H9 (cell line): ENCODE results near the gene IL20. TPM values are rescaled to one million over a fixed set of nuclear protein-coding genes. Genes with fewer than 3 reads are reported as not detected.

Experiments used
- DNase-seq: peaks from one replicate; pipeline ENCODE4 v3.0.0-alpha.2; 2017
- H2AFZ ChIP-seq: one replicate; pipeline ENCODE4 v1.6.1; 2013; ENCODE audit warnings: mild to moderate bottlenecking, low read length, control low read depth, moderate library complexity
- H2AK5ac ChIP-seq: 2 replicates; pipeline ENCODE4 v1.6.1; 2013; ENCODE audit warnings: low read length, control low read depth, mixed read lengths; ENCODE audit not compliant: insufficient read length
- H2BK120ac ChIP-seq: one replicate; pipeline ENCODE4 v1.6.1; 2013; ENCODE audit warnings: low read depth, mild to moderate bottlenecking, low read length, control low read depth, inconsistent platforms; ENCODE audit not compliant: poor library complexity, severe bottlenecking
- H2BK12ac ChIP-seq: 2 replicates; pipeline ENCODE4 v1.6.1; 2013; ENCODE audit warnings: low read length, control low read depth, mixed read lengths, low read depth; ENCODE audit not compliant: insufficient read length
- H2BK15ac ChIP-seq: 2 replicates; pipeline ENCODE4 v1.6.1; 2013; ENCODE audit warnings: low read depth, low read length, control low read depth
- H2BK20ac ChIP-seq: one replicate; pipeline ENCODE4 v1.6.1; 2013; ENCODE audit warnings: low read depth, mild to moderate bottlenecking, low read length, control low read depth, inconsistent platforms; ENCODE audit not compliant: poor library complexity, severe bottlenecking
- H2BK5ac ChIP-seq: 2 replicates; pipeline ENCODE4 v1.6.1; 2013; ENCODE audit warnings: low read length, control low read depth, mixed read lengths; ENCODE audit not compliant: insufficient read length
- H3K14ac ChIP-seq: 2 replicates; pipeline ENCODE4 v1.6.1; 2013; ENCODE audit warnings: low read length, control low read depth; ENCODE audit not compliant: insufficient read depth
- H3K18ac ChIP-seq: 2 replicates; pipeline ENCODE4 v1.6.1; 2013; ENCODE audit warnings: low read depth, mild to moderate bottlenecking, mixed read lengths, low read length, control low read depth; ENCODE audit not compliant: insufficient read length
- H3K23ac ChIP-seq: 2 replicates; pipeline ENCODE4 v1.6.1; 2013; ENCODE audit warnings: low read length, control low read depth, mixed read lengths, low read depth; ENCODE audit not compliant: insufficient read length
- H3K23me2 ChIP-seq: 2 replicates; pipeline ENCODE4 v1.6.1; 2013; ENCODE audit warnings: low read depth, mild to moderate bottlenecking, mixed read lengths, low read length, control low read depth; ENCODE audit not compliant: insufficient read length, poor library complexity, severe bottlenecking
- H3K27ac ChIP-seq: 2 replicates; pipeline ENCODE4 v1.5.1; 2013; ENCODE audit warnings: low read length, control low read depth, mixed read lengths, low read depth; ENCODE audit not compliant: insufficient read length
- H3K27me3 ChIP-seq: 2 replicates; pipeline ENCODE4 v1.6.1; 2013; ENCODE audit warnings: low read length, control low read depth, inconsistent platforms; ENCODE audit not compliant: insufficient read depth
- H3K4ac ChIP-seq: 2 replicates; pipeline ENCODE4 v1.6.1; 2013; ENCODE audit warnings: low read depth, mild to moderate bottlenecking, control low read depth, inconsistent platforms, low read length, moderate library complexity
- H3K4me1 ChIP-seq: 2 replicates; pipeline ENCODE4 v1.6.1; 2013; ENCODE audit warnings: low read length, control low read depth, inconsistent platforms; ENCODE audit not compliant: insufficient read depth
- H3K4me2 ChIP-seq: 2 replicates; pipeline ENCODE4 v1.6.1; 2013; ENCODE audit warnings: low read length, control low read depth, mixed read lengths; ENCODE audit not compliant: insufficient read length, insufficient read depth
- H3K56ac ChIP-seq: 2 replicates; pipeline ENCODE4 v1.6.1; 2013; ENCODE audit warnings: low read depth, mild to moderate bottlenecking, mixed read lengths, low read length, control low read depth; ENCODE audit not compliant: insufficient read length
- H3K79me1 ChIP-seq: 2 replicates; pipeline ENCODE4 v1.6.1; 2013; ENCODE audit warnings: low read depth, mild to moderate bottlenecking, moderate library complexity, low read length, control low read depth, inconsistent platforms; ENCODE audit not compliant: insufficient read depth, poor library complexity, severe bottlenecking
- H3K79me2 ChIP-seq: 2 replicates; pipeline ENCODE4 v1.6.1; 2013; ENCODE audit warnings: low read length, control low read depth, inconsistent platforms; ENCODE audit not compliant: insufficient read depth
- H3K9ac ChIP-seq: 2 replicates; pipeline ENCODE4 v1.6.1; 2013; ENCODE audit warnings: low read length, control low read depth, mixed read lengths; ENCODE audit not compliant: insufficient read length; ENCODE audit errors: extremely low read depth
- H3K9me3 ChIP-seq: one replicate; pipeline ENCODE4 v1.6.1; 2013; ENCODE audit warnings: low read depth, low read length, inconsistent platforms; ENCODE audit not compliant: control insufficient read depth
- H3T11ph ChIP-seq: one replicate; pipeline ENCODE4 v1.6.1; 2013; ENCODE audit warnings: mild to moderate bottlenecking, low read length, control low read depth, inconsistent platforms
- H4K20me1 ChIP-seq: one replicate; pipeline ENCODE4 v1.6.1; 2013; ENCODE audit not compliant: control insufficient read depth, insufficient read length, insufficient read depth
- H4K5ac ChIP-seq: 2 replicates; pipeline ENCODE4 v1.6.1; 2013; ENCODE audit warnings: low read depth, mild to moderate bottlenecking, mixed read lengths, low read length, control low read depth; ENCODE audit not compliant: insufficient read length
- H4K8ac ChIP-seq: replicated peaks from 2 replicates; pipeline ENCODE4 v1.6.1; 2013; ENCODE audit warnings: low read length, control low read depth, mixed read lengths, low read depth; ENCODE audit not compliant: insufficient read length
- H4K91ac ChIP-seq: 2 replicates; pipeline ENCODE4 v1.6.1; 2013; ENCODE audit warnings: low read depth, mild to moderate bottlenecking, moderate library complexity, mixed read lengths, low read length, control low read depth; ENCODE audit not compliant: insufficient read length
- H3K27ac Mint-ChIP-seq, 3 experiments: 2 replicates in 2 of 3; 3 replicates in 1 of 3; pipeline ENCODE4 v1.8.0; 2020 to 2021; ENCODE audit warnings: mixed read lengths in 3 of 3, mild to moderate bottlenecking in 1 of 3, moderate library complexity in 1 of 3
- H3K27me3 Mint-ChIP-seq: 2 replicates; pipeline ENCODE4 v1.8.0; 2021; ENCODE audit warnings: low read depth, mild to moderate bottlenecking, moderate library complexity, mixed read lengths
- H3K36me3 Mint-ChIP-seq, 3 experiments: 2 replicates in 2 of 3; 3 replicates in 1 of 3; pipeline ENCODE4 v1.8.0; 2020 to 2021; ENCODE audit warnings: low read depth in 3 of 3, mixed read lengths in 3 of 3; ENCODE audit not compliant: insufficient read depth in 1 of 3
- H3K4me1 Mint-ChIP-seq, 2 experiments: 2 replicates each; pipeline ENCODE4 v1.8.0; 2020; ENCODE audit warnings: mixed read lengths in 2 of 2
- H3K4me3 Mint-ChIP-seq, 2 experiments: 2 replicates in 1 of 2; 3 replicates in 1 of 2; pipeline ENCODE4 v1.8.0; 2020 to 2021; ENCODE audit warnings: mild to moderate bottlenecking in 2 of 2, mixed read lengths in 2 of 2, moderate library complexity in 1 of 2
- H3K9me3 Mint-ChIP-seq, 2 experiments: 2 replicates in 1 of 2; 3 replicates in 1 of 2; pipeline ENCODE4 v1.8.0; 2020; ENCODE audit warnings: mild to moderate bottlenecking in 2 of 2, mixed read lengths in 2 of 2, moderate library complexity in 1 of 2
- CTCF ChIP-seq: fragments of 200-600 bp; sonication (generic); conservative IDR thresholded peaks from 3 replicates; pipeline ENCODE4 v1.8.0; 2021; ENCODE audit warnings: antibody characterized with exemption, mild to moderate bottlenecking
- WGBS: extraction: QIAGEN DNeasy Blood & Tissue Kit; methylation state at CpG from one replicate; pipeline ENCODE4 v1.1.7; 2013; ENCODE audit warnings: missing lambda C conversion rate, low lambda C conversion rate, mixed read lengths; ENCODE audit not compliant: insufficient read length; ENCODE audit errors: extremely low coverage; 5-methylcytosine and 5-hydroxymethylcytosine counted together
- total RNA-seq: library from RNA; stranded (reverse); gene quantifications from 2 replicates; pipeline ENCODE4 v1.2.1, GENCODE V29; 2021

The IL20 gene
- total RNA-seq, 1 experiment from 2014 or later = not detected

- H3K23me2 ChIP-seq = no peaks in the 10 kb centered on the region
- no peaks in the 10 kb centered on the region for H3K79me2 ChIP-seq
- H2BK15ac ChIP-seq = no peak overlapping the region
- no peak overlapping the region for H4K91ac ChIP-seq
- DNase-seq = no peak
- Mint-ChIP-seq H3K4me1 (peaks cover 9 to 11% of the 10 kb centered on the region in 2 experiments), H3K36me3 (no peaks in the 10 kb centered on the region), H3K4me3 (no peak overlapping the region), H3K27ac (no peak overlapping the region), H3K9me3 (peaks cover 3 to 8% of the 10 kb centered on the region in 2 experiments; a peak in 4 of 5 replicates), H3K27me3 (no peaks in the 10 kb centered on the region; the same call in none of the 2 replicates)
- no peaks in the 10 kb centered on the region for H3K27me3 ChIP-seq
- no peaks in the 10 kb centered on the region for H3K4me1 ChIP-seq
- H3K4ac ChIP-seq = no peak overlapping the region
- H3K9ac ChIP-seq = no peak overlapping the region
- TF ChIP-seq CTCF = no peak
- H3K14ac ChIP-seq = no peak overlapping the region
- H3K9me3 ChIP-seq = no peaks in the 10 kb centered on the region
- no peak overlapping the region for H3K4me2 ChIP-seq
- H2BK120ac ChIP-seq = no peak overlapping the region
- no peak overlapping the region for H3K56ac ChIP-seq
- H2AFZ ChIP-seq = no peak overlapping the region
- H3K23ac ChIP-seq = no peak overlapping the region
- H4K8ac ChIP-seq = no peak overlapping the region
- H3K18ac ChIP-seq = no peak overlapping the region
- H2BK12ac ChIP-seq = no peak overlapping the region
- H2AK5ac ChIP-seq = no peak overlapping the region
- no CpG with 5 or more reads among the region's 4 CpGs for WGBS
- no peak overlapping the region for H2BK20ac ChIP-seq
- H3K27ac ChIP-seq = no peak overlapping the region
- H4K5ac ChIP-seq = no peak overlapping the region
- no peak overlapping the region for H3T11ph ChIP-seq
- H3K79me1 ChIP-seq = no peaks in the 10 kb centered on the region
- no peaks in the 10 kb centered on the region for H4K20me1 ChIP-seq
- H2BK5ac ChIP-seq = no peak overlapping the region
Measured at GRCh38 chr1:206816390-206817287, 48.8 kb upstream of the IL20 start.
